SU-DHL-6 (cell line): ENCODE data around the gene NOL7.

Source experiments
- H2AFZ ChIP-seq: fragments of 200-600 bp; sonication (generic); 2 replicates; pipeline ENCODE4 v1.6.1; 2014; ENCODE audit warnings: low read depth, mild to moderate bottlenecking, moderate library complexity, mixed read lengths, antibody characterized with exemption, low read length; ENCODE audit not compliant: severe bottlenecking
- H3F3A ChIP-seq: fragments of 200-600 bp; shearing (Covaris generic); 2 replicates; pipeline ENCODE4 v1.6.0; 2016; ENCODE audit warnings: antibody characterized with exemption, mild to moderate bottlenecking; ENCODE audit not compliant: insufficient read depth
- H3K27ac ChIP-seq: fragments of 200-600 bp; sonication (generic); 2 replicates; pipeline ENCODE4 v1.5.1; 2016; ENCODE audit warnings: low read depth, mild to moderate bottlenecking, low read length, moderate library complexity, mixed read lengths
- H3K27me3 ChIP-seq: fragments of 200-600 bp; sonication (generic), shearing (Covaris generic); 2 replicates; pipeline ENCODE4 v1.6.0; 2014; ENCODE audit warnings: mild to moderate bottlenecking, low read length
- H3K36me3 ChIP-seq: fragments of 200-600 bp; sonication (generic); 2 replicates; pipeline ENCODE4 v1.6.1; 2014; ENCODE audit warnings: mild to moderate bottlenecking, low read length, mixed read lengths
- H3K4me2 ChIP-seq: fragments of 300-600, 200-600 bp; shearing (Covaris generic), sonication (generic); 2 replicates; pipeline ENCODE4 v1.6.0; 2014; ENCODE audit warnings: low read length, low read depth, mild to moderate bottlenecking; ENCODE audit not compliant: poor library complexity, severe bottlenecking
- H3K4me3 ChIP-seq: fragments of 200-600 bp; sonication (generic); 2 replicates; pipeline ENCODE4 v1.5.1; 2014; ENCODE audit warnings: antibody characterized with exemption, low read length, mild to moderate bottlenecking, mixed read lengths; ENCODE audit not compliant: insufficient read depth, poor library complexity, severe bottlenecking
- H3K79me2 ChIP-seq: fragments of 200-600 bp; sonication (generic); 2 replicates; pipeline ENCODE4 v1.6.1; 2014; ENCODE audit warnings: mild to moderate bottlenecking, low read length, moderate library complexity; ENCODE audit not compliant: insufficient read depth
- H3K9ac ChIP-seq: fragments of 200-600 bp; sonication (generic); 2 replicates; pipeline ENCODE4 v1.7.0; 2014; ENCODE audit warnings: mild to moderate bottlenecking, low read length
- H3K9me2 ChIP-seq: fragments of 200-600 bp; sonication (generic); replicated peaks from 2 replicates; pipeline ENCODE4 v1.6.1; 2014; ENCODE audit warnings: low read length; ENCODE audit not compliant: insufficient read depth
- H3K9me3 ChIP-seq: fragments of 200-600 bp; sonication (generic); 2 replicates; pipeline ENCODE4 v1.6.1; 2014; ENCODE audit warnings: low read length, mixed read lengths; ENCODE audit not compliant: insufficient read depth
- H4K20me1 ChIP-seq: fragments of 200-600 bp; sonication (generic); 2 replicates; pipeline ENCODE4 v1.6.1; 2014; ENCODE audit warnings: low read depth, mild to moderate bottlenecking, antibody characterized with exemption, low read length, moderate library complexity, mixed read lengths
- CTCF ChIP-seq: fragments of 200-600 bp; sonication (generic); IDR thresholded peaks from one replicate; pipeline ENCODE4 v1.5.1; 2017; ENCODE audit warnings: antibody characterized with exemption, mild to moderate bottlenecking, low read length, moderate library complexity; ENCODE audit not compliant: insufficient read depth, poor library complexity, severe bottlenecking
- EZH2phosphoT487 ChIP-seq: fragments of 200-600 bp; sonication (generic), shearing (Covaris generic); conservative IDR thresholded peaks from 2 replicates; pipeline ENCODE4 v1.6.1; 2018; ENCODE audit warnings: mild to moderate bottlenecking, antibody characterized with exemption, low read length, moderate library complexity, mixed read lengths

The NOL7 gene

GRCh38 chr6:13593103-13593502, 22.0 kb upstream of the NOL7 start:
- H3K9me2 ChIP-seq, result no peaks in the 10 kb centered on the region
- H3K27me3 ChIP-seq, result no peaks in the 10 kb centered on the region
- no peak overlapping the region for H3K27ac ChIP-seq
- no peak overlapping the region for H3K9ac ChIP-seq
- H3K4me2 ChIP-seq, result no peak overlapping the region
- H2AFZ ChIP-seq, result no peak overlapping the region
- H3F3A ChIP-seq, result no peaks in the 10 kb centered on the region; the same call in 1 of the 2 replicates
- H3K36me3 ChIP-seq, result peaks cover 9% of the 10 kb centered on the region; the same call in 1 of the 2 replicates
- TF ChIP-seq CTCF, result no peak
- TF ChIP-seq EZH2phosphoT487, result no peak
- no peaks in the 10 kb centered on the region for H3K9me3 ChIP-seq
- H4K20me1 ChIP-seq, result no peaks in the 10 kb centered on the region
- H3K4me3 ChIP-seq, result no peak overlapping the region
- no peaks in the 10 kb centered on the region for H3K79me2 ChIP-seq

GRCh38 chr6:13593720-13594119, 21.4 kb upstream of the NOL7 start:
- Histone ChIP-seq H3K27me3 (no peaks in the 10 kb centered on the region), H2AFZ (no peak overlapping the region), H3K9me3 (no peaks in the 10 kb centered on the region), H3K79me2 (no peaks in the 10 kb centered on the region), H3K4me2 (no peak overlapping the region), H3K9ac (no peak overlapping the region), H3K4me3 (no peak overlapping the region), H4K20me1 (no peaks in the 10 kb centered on the region), H3K9me2 (no peaks in the 10 kb centered on the region), H3F3A (no peaks in the 10 kb centered on the region), H3K27ac (no peak overlapping the region), H3K36me3 (peaks cover 9% of the 10 kb centered on the region; the same call in 1 of the 2 replicates)
- TF ChIP-seq CTCF, result no peak
- no peak for TF ChIP-seq EZH2phosphoT487

- Histone ChIP-seq H3K9me3 (no peaks in the 10 kb centered on the region), H3K27ac (no peak overlapping the region), H4K20me1 (no peaks in the 10 kb centered on the region), H2AFZ (no peak overlapping the region), H3K36me3 (peaks cover 12% of the 10 kb centered on the region; the same call in 1 of the 2 replicates), H3K4me2 (no peak overlapping the region), H3K9me2 (no peaks in the 10 kb centered on the region), H3K4me3 (no peak overlapping the region), H3K9ac (no peak overlapping the region), H3K79me2 (no peaks in the 10 kb centered on the region), H3F3A (no peaks in the 10 kb centered on the region), H3K27me3 (no peaks in the 10 kb centered on the region)
- TF ChIP-seq EZH2phosphoT487 (no peak), CTCF (no peak)
These were observed 18.1 kb upstream of the NOL7 start for GRCh38 chr6:13597073-13597472.

- Histone ChIP-seq H3K9ac (no peak overlapping the region), H3K9me3 (no peaks in the 10 kb centered on the region), H2AFZ (no peak overlapping the region), H3K9me2 (no peaks in the 10 kb centered on the region), H3K36me3 (peaks cover 12% of the 10 kb centered on the region; the same call in 1 of the 2 replicates), H3K27ac (no peak overlapping the region), H3K4me2 (no peak overlapping the region), H3K4me3 (no peak overlapping the region), H3F3A (no peaks in the 10 kb centered on the region), H3K79me2 (no peaks in the 10 kb centered on the region), H4K20me1 (no peaks in the 10 kb centered on the region), H3K27me3 (no peaks in the 10 kb centered on the region)
- TF ChIP-seq CTCF, result no peak
- no peak for TF ChIP-seq EZH2phosphoT487
These were observed 15.1 kb upstream of the NOL7 start for GRCh38 chr6:13600036-13600435.
